SK-N-MC (cell line): ENCODE measurements around the gene MYT1.

ENCODE experiments used
- FOXP2 ChIP-seq: optimal IDR thresholded peaks from 2 replicates; pipeline ENCODE3; 2011; ENCODE audit warnings: mild to moderate bottlenecking, moderate library complexity; ENCODE audit not compliant: insufficient read depth; ENCODE audit errors: extremely low read length, control extremely low read depth
- POLR2AphosphoS5 ChIP-seq: IDR thresholded peaks from 2 replicates; pipeline ENCODE4 v1.6.1; 2012; ENCODE audit warnings: mild to moderate bottlenecking, low read depth, low read length, borderline replicate concordance

GRCh38 chr20:64129146-64129782, 35.0 kb upstream of the MYT1 start:
- TF ChIP-seq POLR2AphosphoS5 (no peak), FOXP2 (no peak)
